ENCODE measurements around the gene CHMP2A. TPM values are rescaled to one million over a fixed set of nuclear protein-coding genes. Genes with fewer than 3 reads are reported as not detected.
A peak's percentile ranks its signal among the peaks of the same experiment; 100 is the strongest.

The CHMP2A gene
- total and polyA plus RNA-seq, 10 donors = 79.9 to 124 (median 108) TPM

DNA sequence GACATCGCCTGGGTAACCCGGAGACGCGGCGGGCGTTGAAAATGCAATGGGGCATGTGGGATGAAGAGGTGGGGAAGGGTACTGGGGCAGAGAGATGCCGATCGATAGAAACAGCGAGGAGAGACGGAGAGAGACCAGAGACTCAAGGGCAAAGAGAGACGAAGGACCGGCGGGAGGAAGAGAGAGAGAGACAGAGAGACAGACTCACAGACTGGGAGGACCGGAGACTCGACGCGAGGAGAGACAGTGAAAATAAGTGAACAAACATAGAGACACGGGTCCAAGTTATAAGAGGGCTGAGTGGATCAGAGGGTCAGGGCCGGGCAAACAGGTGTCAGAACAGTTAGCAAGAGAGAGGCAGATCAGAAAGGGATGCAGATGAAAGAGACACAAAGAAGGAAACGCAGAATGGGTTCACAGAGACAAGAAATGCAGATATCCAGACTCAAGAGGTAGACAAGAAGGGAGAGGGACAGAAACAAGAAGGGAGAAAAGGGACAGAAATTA lies 18.8 kb upstream of the CHMP2A start:
- H3K36me3 ChIP-seq = peaks cover 0 to 30% (median 15%) of the 10 kb centered on the region in 6 donors
- peak overlapping the region; percentile 94 to 99 (median 97) for H3K27ac ChIP-seq
- intact Hi-C loops (cut with DNase I; ENCODE audit: low total_unique reads) = no loop called here
- H3K4me1 ChIP-seq = peaks cover 10 to 68% (median 42%) of the 10 kb centered on the region in 6 donors
- H3K4me3 ChIP-seq = peak overlapping the region in 7 of 8 donors; percentile 37 to 87 (median 59)
- no peak for DNase-seq
- no peak for TF ChIP-seq POLR2AphosphoS5 (IDR thresholded peaks at IDR 0.05)
- no peak for TF ChIP-seq POLR2A (IDR thresholded peaks at IDR 0.05)
- TF ChIP-seq, protein P1, sequence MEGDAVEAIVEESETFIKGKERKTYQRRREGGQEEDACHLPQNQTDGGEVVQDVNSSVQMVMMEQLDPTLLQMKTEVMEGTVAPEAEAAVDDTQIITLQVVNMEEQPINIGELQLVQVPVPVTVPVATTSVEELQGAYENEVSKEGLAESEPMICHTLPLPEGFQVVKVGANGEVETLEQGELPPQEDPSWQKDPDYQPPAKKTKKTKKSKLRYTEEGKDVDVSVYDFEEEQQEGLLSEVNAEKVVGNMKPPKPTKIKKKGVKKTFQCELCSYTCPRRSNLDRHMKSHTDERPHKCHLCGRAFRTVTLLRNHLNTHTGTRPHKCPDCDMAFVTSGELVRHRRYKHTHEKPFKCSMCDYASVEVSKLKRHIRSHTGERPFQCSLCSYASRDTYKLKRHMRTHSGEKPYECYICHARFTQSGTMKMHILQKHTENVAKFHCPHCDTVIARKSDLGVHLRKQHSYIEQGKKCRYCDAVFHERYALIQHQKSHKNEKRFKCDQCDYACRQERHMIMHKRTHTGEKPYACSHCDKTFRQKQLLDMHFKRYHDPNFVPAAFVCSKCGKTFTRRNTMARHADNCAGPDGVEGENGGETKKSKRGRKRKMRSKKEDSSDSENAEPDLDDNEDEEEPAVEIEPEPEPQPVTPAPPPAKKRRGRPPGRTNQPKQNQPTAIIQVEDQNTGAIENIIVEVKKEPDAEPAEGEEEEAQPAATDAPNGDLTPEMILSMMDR (IDR thresholded peaks at IDR 0.05 in 8 of 11, conservative IDR thresholded peaks at IDR 0.05 in 3 of 11) = no peak
- H3K27me3 ChIP-seq (replicated peaks in 1 of 7) = no peaks in the 10 kb centered on the region
- H3K9me3 ChIP-seq = no peaks in the 10 kb centered on the region
- WGBS, 5 donors = 1 to 3% (median 2%) methylated on average over 20 of the region's 20 CpGs

DNA sequence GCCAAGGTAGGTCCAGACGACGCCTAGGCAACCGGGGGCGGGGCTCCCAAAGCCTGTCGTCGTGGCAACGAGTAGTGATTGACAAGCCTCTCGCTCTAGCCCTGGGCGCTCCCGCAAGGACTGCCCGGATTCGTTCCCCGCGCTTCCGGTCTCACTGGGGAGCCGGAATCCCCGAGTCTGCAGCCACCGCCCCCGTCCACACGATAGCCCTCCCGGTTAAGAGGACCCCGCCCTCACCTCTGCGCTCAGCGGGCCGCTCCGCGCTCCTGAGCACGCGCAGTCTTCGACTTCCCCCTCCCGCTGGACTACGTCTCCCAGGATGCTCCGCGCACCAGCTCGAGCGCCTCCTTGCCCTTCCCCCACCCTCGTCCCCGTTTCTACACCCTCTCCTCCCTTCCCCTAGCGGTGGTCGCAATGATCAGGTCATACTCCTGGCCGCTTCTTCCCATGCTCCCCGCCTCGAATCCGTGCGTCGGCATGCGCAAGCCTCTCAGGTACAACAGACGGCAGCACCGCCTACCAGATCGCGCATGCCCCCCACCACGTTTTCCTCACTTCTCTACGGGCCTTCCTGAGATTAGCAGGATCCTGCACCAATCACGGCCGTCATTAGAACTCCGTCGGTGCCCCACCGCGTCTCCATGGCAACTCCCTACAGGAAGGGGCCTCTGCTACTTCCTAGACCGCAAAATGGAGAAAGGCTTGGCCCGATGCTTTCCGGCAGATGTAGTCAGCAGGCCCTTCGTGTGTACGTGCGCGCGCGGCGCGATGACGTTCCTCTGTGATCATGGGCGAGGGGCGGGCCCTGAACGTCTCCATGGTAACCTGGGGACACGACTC lies 18.1 kb upstream of the CHMP2A start, which contains the start of gene MZF1:
MZF1 (minus strand) TSS at position 518 of the 840 bp plus-strand sequence. CDS start 1,946 bp downstream, outside the sequence.
- H3K4me1 ChIP-seq = peaks cover 10 to 63% (median 38%) of the 10 kb centered on the region in 6 donors
- H3K9me3 ChIP-seq = no peaks in the 10 kb centered on the region
- peaks cover 0 to 33% (median 16%) of the 10 kb centered on the region in 6 donors for H3K36me3 ChIP-seq
- WGBS, 5 donors = 0 to 1% (median 0%) methylated on average over 53 to 75 of the region's 75 CpGs
- peak in 2 of 3 donors; percentile 12 to 67 for TF ChIP-seq POLR2A (IDR thresholded peaks at IDR 0.05)
- TF ChIP-seq POLR2AphosphoS5 (IDR thresholded peaks at IDR 0.05) = peak; percentile 85 to 89 (median 87)
- TF ChIP-seq, protein P1 (IDR thresholded peaks at IDR 0.05 in 8 of 11, conservative IDR thresholded peaks at IDR 0.05 in 3 of 11) = peak in 5 of 11 experiments; percentile 35 to 74 (median 45)
- peak; percentile 100 for DNase-seq
- peak within 1 kb of the TSS; percentile 37 to 87 (median 58) for H3K4me3 ChIP-seq
- peak within 1 kb of the TSS; percentile 94 to 99 (median 97) for H3K27ac ChIP-seq
- intact Hi-C loops (cut with DNase I; ENCODE audit: low total_unique reads) = no loop called here
- H3K27me3 ChIP-seq (replicated peaks in 1 of 7) = no peaks in the 10 kb centered on the region

DNA sequence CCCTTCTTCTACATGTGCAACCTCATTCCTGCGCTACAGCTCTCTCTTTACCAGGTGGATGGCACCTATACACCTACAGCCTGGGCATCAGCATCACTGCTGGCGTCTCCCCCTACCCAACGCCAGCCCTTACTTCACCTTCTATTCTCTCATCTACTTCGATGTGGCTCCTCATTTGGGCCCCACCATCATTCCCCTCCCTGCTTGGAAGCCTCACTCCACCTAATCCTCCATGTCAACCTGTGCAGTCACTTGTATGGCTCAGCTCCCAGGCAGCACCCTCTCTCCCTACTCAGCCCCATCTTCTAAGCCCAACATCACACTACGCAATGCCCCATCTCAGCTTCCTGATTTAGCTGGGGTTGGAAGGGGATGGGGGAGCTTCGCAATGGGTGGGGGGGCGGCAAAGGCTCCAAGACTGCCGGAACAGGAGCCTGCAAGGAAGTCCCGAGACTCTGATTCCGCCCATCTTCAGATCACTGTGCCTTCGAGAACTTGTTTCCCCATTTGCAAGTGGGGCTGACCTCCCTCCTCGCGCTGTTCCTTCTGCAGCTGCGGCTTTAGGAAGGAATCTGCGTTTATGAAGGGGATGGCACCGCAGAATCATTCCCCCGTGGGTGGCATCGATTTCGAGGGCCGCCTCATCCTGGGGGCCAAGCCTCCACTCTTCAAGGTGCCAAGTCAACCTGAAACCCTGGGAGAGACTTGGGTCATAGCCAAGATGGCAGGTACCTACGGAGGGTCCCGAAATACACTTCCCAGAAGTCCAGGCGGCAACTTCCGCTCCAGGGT lies 17.3 kb upstream of the CHMP2A start:
- no peak for DNase-seq
- no peaks in the 10 kb centered on the region for H3K27me3 ChIP-seq (replicated peaks in 1 of 7)
- peaks cover 10 to 55% (median 36%) of the 10 kb centered on the region in 6 donors for H3K4me1 ChIP-seq
- TF ChIP-seq POLR2AphosphoS5 (IDR thresholded peaks at IDR 0.05) = no peak
- no peak for TF ChIP-seq POLR2A (IDR thresholded peaks at IDR 0.05)
- TF ChIP-seq, protein P1 (IDR thresholded peaks at IDR 0.05 in 8 of 11, conservative IDR thresholded peaks at IDR 0.05 in 3 of 11) = no peak
- peak overlapping the region; percentile 94 to 99 (median 97) for H3K27ac ChIP-seq
- intact Hi-C loops (cut with DNase I; ENCODE audit: low total_unique reads) = no loop called here
- H3K4me3 ChIP-seq = peak overlapping the region; percentile 37 to 87 (median 58)
- WGBS, 5 donors = 35 to 55% (median 38%) methylated on average over 18 to 24 of the region's 24 CpGs
- peaks cover 0 to 40% (median 17%) of the 10 kb centered on the region in 6 donors for H3K36me3 ChIP-seq
- H3K9me3 ChIP-seq = no peaks in the 10 kb centered on the region
